Measurements from ENCODE around the gene TAOK2.

- TF ChIP-seq POLR2AphosphoS5 (IDR thresholded peaks at IDR 0.05; ENCODE audit: low read depth, low read length) (no peak), POLR2A (IDR thresholded peaks at IDR 0.05; ENCODE audit: low read depth, low read length) (no peak), TAF1 (IDR thresholded peaks at IDR 0.05; ENCODE audit: borderline replicate concordance, low read depth, low read length) (no peak)
These were observed 38.2 kb downstream of the TAOK2 start for GRCh38 chr16:30011714-30012504.

Data from GM12892 (cell line).